HEK293 (cell line): Measurements from ENCODE around the gene CCDC57.

ENCODE experiments used
- CTCF ChIP-seq: fragments of 450-650 bp; formaldehyde crosslinking; IDR thresholded peaks from 2 replicates; pipeline ENCODE4 v1.5.1; 2016; ENCODE audit warnings: missing biosample characterization, missing genetic modification characterization
- KLF16 ChIP-seq: fragments of 450-650 bp; formaldehyde crosslinking; IDR thresholded peaks from 2 replicates; pipeline ENCODE4 v1.5.1; 2017; ENCODE audit warnings: missing biosample characterization, missing genetic modification characterization
- KLF7 ChIP-seq: fragments of 450-650 bp; formaldehyde crosslinking; IDR thresholded peaks from 2 replicates; pipeline ENCODE4 v1.5.1; 2016; ENCODE audit warnings: missing biosample characterization, missing genetic modification characterization, borderline replicate concordance
- PRDM4 ChIP-seq: fragments of 450-650 bp; formaldehyde crosslinking; IDR thresholded peaks from 2 replicates; pipeline ENCODE4 v1.5.1; 2017; ENCODE audit warnings: missing biosample characterization, missing genetic modification characterization
- REST ChIP-seq: fragments of 450-650 bp; formaldehyde crosslinking; IDR thresholded peaks from 2 replicates; pipeline ENCODE4 v1.5.1; 2016; ENCODE audit warnings: missing biosample characterization, missing genetic modification characterization
- ZNF558 ChIP-seq: fragments of 450-650 bp; formaldehyde crosslinking; IDR thresholded peaks from 2 replicates; pipeline ENCODE4 v1.5.1; 2016; ENCODE audit warnings: missing biosample characterization, missing genetic modification characterization
- ZNF664 ChIP-seq: fragments of 450-650 bp; formaldehyde crosslinking; IDR thresholded peaks from 2 replicates; pipeline ENCODE4 v1.5.1; 2016; ENCODE audit warnings: missing biosample characterization, missing genetic modification characterization

GRCh38 chr17:82219753-82220709 is 7.4 kb upstream of the CCDC57 start:
- TF ChIP-seq CTCF (tag by site-specific recombination) (no peak), ZNF664 (no peak), REST (tag by site-specific recombination) (no peak), PRDM4 (tag by site-specific recombination) (no peak), KLF16 (no peak), ZNF558 (tag by site-specific recombination) (no peak), KLF7 (tag by site-specific recombination) (no peak)
